HL-60 (cell line): ENCODE results near the gene KLRD1.

Source experiments
- DNase-seq, 2 experiments: peaks; one replicate each; pipeline ENCODE4 v3.0.0-alpha.2; 2010 to 2020; ENCODE audit warnings: low read depth in 1 of 2, low spot score in 1 of 2
- H3K27ac ChIP-seq: fragments of 250-450 bp; sonication (Bioruptor Pico); replicated peaks from 2 replicates; pipeline ENCODE4 v1.5.1; 2020; ENCODE audit warnings: mild to moderate bottlenecking, moderate library complexity
- H3K27me3 ChIP-seq: fragments of 250-450 bp; sonication (Bioruptor Pico); 2 replicates; pipeline ENCODE4 v1.5.1; 2021; ENCODE audit warnings: mild to moderate bottlenecking, moderate library complexity; ENCODE audit not compliant: insufficient read depth, poor library complexity, severe bottlenecking
- H3K4me3 ChIP-seq: replicated peaks from 2 replicates; pipeline ENCODE4 v1.5.1; 2011; ENCODE audit warnings: mild to moderate bottlenecking, control low read depth, low read length; ENCODE audit not compliant: insufficient read depth
- GABPA ChIP-seq: IDR thresholded peaks from 2 replicates; pipeline ENCODE4 v1.6.1; 2012; ENCODE audit warnings: low read depth
- POLR2AphosphoS5 ChIP-seq: IDR thresholded peaks from 2 replicates; pipeline ENCODE4 v1.6.1; 2012; ENCODE audit warnings: low read depth
- SPI1 ChIP-seq: IDR thresholded peaks from 2 replicates; pipeline ENCODE4 v1.6.1; 2012; ENCODE audit warnings: low read depth, mild to moderate bottlenecking, borderline replicate concordance
- TF ChIP-seq, protein P1 (sequence below): IDR thresholded peaks from 2 replicates; pipeline ENCODE4 v1.6.1; 2012; ENCODE audit warnings: low read depth; ENCODE audit not compliant: insufficient replicate concordance
- TF ChIP-seq, protein P2 (sequence below): IDR thresholded peaks from one replicate; pipeline ENCODE4 v1.5.1; 2011; ENCODE audit warnings: low read length, control low read depth, inconsistent platforms; ENCODE audit not compliant: insufficient read depth

The KLRD1 gene

GRCh38 chr12:10293151-10293550 is 14.5 kb upstream of the KLRD1 start:
- no peaks in the 10 kb centered on the region for H3K27me3 ChIP-seq
- no peak for TF ChIP-seq SPI1
- TF ChIP-seq, protein P1, sequence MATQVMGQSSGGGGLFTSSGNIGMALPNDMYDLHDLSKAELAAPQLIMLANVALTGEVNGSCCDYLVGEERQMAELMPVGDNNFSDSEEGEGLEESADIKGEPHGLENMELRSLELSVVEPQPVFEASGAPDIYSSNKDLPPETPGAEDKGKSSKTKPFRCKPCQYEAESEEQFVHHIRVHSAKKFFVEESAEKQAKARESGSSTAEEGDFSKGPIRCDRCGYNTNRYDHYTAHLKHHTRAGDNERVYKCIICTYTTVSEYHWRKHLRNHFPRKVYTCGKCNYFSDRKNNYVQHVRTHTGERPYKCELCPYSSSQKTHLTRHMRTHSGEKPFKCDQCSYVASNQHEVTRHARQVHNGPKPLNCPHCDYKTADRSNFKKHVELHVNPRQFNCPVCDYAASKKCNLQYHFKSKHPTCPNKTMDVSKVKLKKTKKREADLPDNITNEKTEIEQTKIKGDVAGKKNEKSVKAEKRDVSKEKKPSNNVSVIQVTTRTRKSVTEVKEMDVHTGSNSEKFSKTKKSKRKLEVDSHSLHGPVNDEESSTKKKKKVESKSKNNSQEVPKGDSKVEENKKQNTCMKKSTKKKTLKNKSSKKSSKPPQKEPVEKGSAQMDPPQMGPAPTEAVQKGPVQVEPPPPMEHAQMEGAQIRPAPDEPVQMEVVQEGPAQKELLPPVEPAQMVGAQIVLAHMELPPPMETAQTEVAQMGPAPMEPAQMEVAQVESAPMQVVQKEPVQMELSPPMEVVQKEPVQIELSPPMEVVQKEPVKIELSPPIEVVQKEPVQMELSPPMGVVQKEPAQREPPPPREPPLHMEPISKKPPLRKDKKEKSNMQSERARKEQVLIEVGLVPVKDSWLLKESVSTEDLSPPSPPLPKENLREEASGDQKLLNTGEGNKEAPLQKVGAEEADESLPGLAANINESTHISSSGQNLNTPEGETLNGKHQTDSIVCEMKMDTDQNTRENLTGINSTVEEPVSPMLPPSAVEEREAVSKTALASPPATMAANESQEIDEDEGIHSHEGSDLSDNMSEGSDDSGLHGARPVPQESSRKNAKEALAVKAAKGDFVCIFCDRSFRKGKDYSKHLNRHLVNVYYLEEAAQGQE, result no peak
- TF ChIP-seq POLR2AphosphoS5, result no peak
- TF ChIP-seq, protein P2, sequence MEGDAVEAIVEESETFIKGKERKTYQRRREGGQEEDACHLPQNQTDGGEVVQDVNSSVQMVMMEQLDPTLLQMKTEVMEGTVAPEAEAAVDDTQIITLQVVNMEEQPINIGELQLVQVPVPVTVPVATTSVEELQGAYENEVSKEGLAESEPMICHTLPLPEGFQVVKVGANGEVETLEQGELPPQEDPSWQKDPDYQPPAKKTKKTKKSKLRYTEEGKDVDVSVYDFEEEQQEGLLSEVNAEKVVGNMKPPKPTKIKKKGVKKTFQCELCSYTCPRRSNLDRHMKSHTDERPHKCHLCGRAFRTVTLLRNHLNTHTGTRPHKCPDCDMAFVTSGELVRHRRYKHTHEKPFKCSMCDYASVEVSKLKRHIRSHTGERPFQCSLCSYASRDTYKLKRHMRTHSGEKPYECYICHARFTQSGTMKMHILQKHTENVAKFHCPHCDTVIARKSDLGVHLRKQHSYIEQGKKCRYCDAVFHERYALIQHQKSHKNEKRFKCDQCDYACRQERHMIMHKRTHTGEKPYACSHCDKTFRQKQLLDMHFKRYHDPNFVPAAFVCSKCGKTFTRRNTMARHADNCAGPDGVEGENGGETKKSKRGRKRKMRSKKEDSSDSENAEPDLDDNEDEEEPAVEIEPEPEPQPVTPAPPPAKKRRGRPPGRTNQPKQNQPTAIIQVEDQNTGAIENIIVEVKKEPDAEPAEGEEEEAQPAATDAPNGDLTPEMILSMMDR, result no peak
- no peak for TF ChIP-seq GABPA
- no peak overlapping the region for H3K4me3 ChIP-seq
- DNase-seq, result no peak
- H3K27ac ChIP-seq, result no peak overlapping the region

DNA sequence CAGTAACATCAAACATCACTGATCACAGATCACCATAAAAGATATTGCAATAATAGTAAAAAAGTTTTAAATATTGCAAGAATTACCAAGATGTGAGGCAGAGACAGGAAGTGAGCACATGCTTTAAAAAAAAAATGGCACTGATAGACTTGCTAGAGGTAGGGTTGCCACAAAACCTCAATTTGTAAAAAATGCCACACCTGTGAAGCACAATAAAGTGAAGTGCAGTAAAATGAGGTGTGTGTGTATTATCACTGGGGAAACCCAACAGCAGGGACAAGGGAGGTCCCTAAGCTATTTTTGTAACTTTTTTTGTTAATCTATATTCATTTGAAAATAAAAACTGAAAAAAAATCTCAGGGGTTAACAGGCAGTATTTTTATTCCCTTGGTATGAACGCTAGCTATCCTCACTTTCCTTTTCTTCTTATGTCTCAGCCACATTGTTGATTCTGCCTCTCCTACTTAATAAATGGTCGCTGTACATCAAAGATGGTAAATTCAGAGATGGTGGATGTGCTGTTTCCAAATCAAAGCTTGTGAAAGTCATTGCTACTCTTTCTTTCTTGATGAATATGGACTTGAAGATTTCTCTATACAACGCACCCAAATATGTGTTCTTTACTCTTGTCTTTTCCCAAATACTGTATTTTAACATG is 14.0 kb upstream of the KLRD1 start:
- DNase-seq, result no peak
- TF ChIP-seq, protein P1, result no peak
- TF ChIP-seq SPI1, result no peak
- TF ChIP-seq POLR2AphosphoS5, result no peak

DNA sequence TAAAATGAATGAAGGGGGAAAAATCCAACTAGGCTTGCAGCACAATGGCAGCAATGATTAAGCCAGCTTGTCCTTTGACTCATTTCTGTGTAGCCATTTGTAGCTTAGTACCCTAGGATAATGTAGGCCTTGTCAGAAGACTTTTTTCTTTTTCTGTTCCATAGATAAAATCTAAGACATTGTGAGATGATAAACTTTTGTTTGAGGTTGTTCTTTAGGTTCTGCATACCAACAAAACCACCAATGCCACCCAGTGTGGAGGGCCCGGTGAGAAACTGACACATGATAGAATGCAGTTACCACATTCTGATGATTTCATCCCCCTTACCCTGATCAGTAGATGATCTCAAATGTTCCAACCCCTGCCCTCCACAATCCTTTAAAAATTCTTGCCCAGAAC is 6.6 kb upstream of the KLRD1 start:
- TF ChIP-seq, protein P2, result no peak
- no peak for TF ChIP-seq POLR2AphosphoS5
- TF ChIP-seq, protein P1, result no peak
- no peak for TF ChIP-seq SPI1
- TF ChIP-seq GABPA, result no peak
- Histone ChIP-seq H3K27ac (no peak overlapping the region), H3K4me3 (no peak overlapping the region), H3K27me3 (no peaks in the 10 kb centered on the region)
- DNase-seq, result no peak

More for the DNA sequence above, 14.0 kb upstream of the KLRD1 start:
- Histone ChIP-seq H3K4me3 (no peak overlapping the region), H3K27ac (no peak overlapping the region), H3K27me3 (no peaks in the 10 kb centered on the region)
